Parietal lobe (tissue), 2 donors: ENCODE measurements around the gene PRRG2. TPM values are rescaled to one million over a fixed set of nuclear protein-coding genes. Genes with fewer than 3 reads are reported as not detected.

Experiments used
- small RNA-seq: library from RNA; depleted of rRNA; stranded (forward); fragments of <200 nt; gene quantifications from one replicate; pipeline ENCODE3, GENCODE V24; 2014; ENCODE audit warnings: low replicate concordance
- total RNA-seq: library from RNA; depleted of rRNA; stranded (reverse); fragments of >200 nt; gene quantifications from one replicate; pipeline ENCODE4 v1.2.3, GENCODE V29; 2014

PRRG2 gene
- total RNA-seq: 0.94 TPM

GRCh38 chr19:49581007-49581508 lies at the start of gene PRRG2:
TSS of gene PRRG2 (plus strand) at chr19:49581316. CDS start at chr19:49583220, 1,904 bp downstream.

GRCh38 chr19:49580264-49581006 lies 681 bp upstream of the PRRG2 start, which contains the start of gene NOSIP:
TSS of gene NOSIP (minus strand) at chr19:49580556. CDS start at chr19:49560691, 19,865 bp downstream.

GRCh38 chr19:49590971-49591730 lies 10.0 kb downstream of the PRRG2 start, which contains the start of gene PRR12:
TSS of gene PRR12 (plus strand) at chr19:49591182. CDS start at chr19:49591655, 473 bp downstream.

GRCh38 chr19:49640113-49640898 lies 59.2 kb downstream of the PRRG2 start, which contains the start of gene RRAS:
TSS of gene RRAS (minus strand) at chr19:49640143. CDS start at chr19:49640098, 45 bp downstream.

Small RNA genes lying within 50 kb of the gene (small RNA-seq; reads per million reads assigned to genes)
- not detected for gene RF00019

Other genes with a start within 250 kb of the PRRG2 start
- gene CD37, start 245.9 kb upstream of the PRRG2 start, total RNA-seq: 0.94 TPM
- 9.4 TPM for gene TEAD2, start 218.9 kb upstream of the PRRG2 start, total RNA-seq
- gene DKKL1, start 217.4 kb upstream of the PRRG2 start, total RNA-seq: 1.9 TPM
- not detected for gene KASH5, start 193.1 kb upstream of the PRRG2 start, total RNA-seq
- gene PTH2, start 157.9 kb upstream of the PRRG2 start, total RNA-seq: not detected
- gene GFY, start 155.9 kb upstream of the PRRG2 start, total RNA-seq: not detected
- 36.6 TPM for gene SLC17A7, start 139.8 kb upstream of the PRRG2 start, total RNA-seq
- 62.9 TPM for gene PIH1D1, start 129.5 kb upstream of the PRRG2 start, total RNA-seq
- gene ALDH16A1, start 128.1 kb upstream of the PRRG2 start, total RNA-seq: 7.5 TPM
- not detected for gene FLT3LG, start 107.1 kb upstream of the PRRG2 start, total RNA-seq
- gene RPL13A, start 93.7 kb upstream of the PRRG2 start, total RNA-seq: 2,146 TPM
- 4,186 TPM for gene RPS11, start 84.9 kb upstream of the PRRG2 start, total RNA-seq
- gene FCGRT, start 68.7 kb upstream of the PRRG2 start, total RNA-seq: 11.6 TPM
- 4.7 TPM for gene RCN3, start 53.3 kb upstream of the PRRG2 start, total RNA-seq
- 32.9 TPM for gene NOSIP, start 760 bp upstream of the PRRG2 start, total RNA-seq
- gene PRR12, start 9.9 kb downstream of the PRRG2 start, total RNA-seq: 15.3 TPM
- gene RRAS, start 58.8 kb downstream of the PRRG2 start, total RNA-seq: 0.94 TPM
- gene SCAF1, start 60.9 kb downstream of the PRRG2 start, total RNA-seq: 18.8 TPM
- 11.3 TPM for gene IRF3, start 84.5 kb downstream of the PRRG2 start, total RNA-seq
- gene BCL2L12, start 84.6 kb downstream of the PRRG2 start, total RNA-seq: not detected
- gene PRMT1, start 96.0 kb downstream of the PRRG2 start, total RNA-seq: 243 TPM
- gene ADM5, start 108.3 kb downstream of the PRRG2 start, total RNA-seq: 1.9 TPM
- 58.5 TPM for gene CPT1C, start 109.8 kb downstream of the PRRG2 start, total RNA-seq
- gene TSKS, start 182.0 kb downstream of the PRRG2 start, total RNA-seq: not detected
- gene AP2A1, start 185.7 kb downstream of the PRRG2 start, total RNA-seq: 70.7 TPM
- 20.0 TPM for gene FUZ, start 232.0 kb downstream of the PRRG2 start, total RNA-seq
- 31.3 TPM for gene MED25, start 237.0 kb downstream of the PRRG2 start, total RNA-seq